Measurements from ENCODE around the gene DCUN1D5. TPM values are rescaled to one million over a fixed set of nuclear protein-coding genes. Genes with fewer than 3 reads are reported as not detected.
A peak's percentile ranks its signal among the peaks of the same experiment; 100 is the strongest.

Gene DCUN1D5
- total and polyA plus RNA-seq, 9 of the 15 experiments (the other 6 are each of a cell fraction or from before 2014, with no cell fraction given): 38.4 to 242 (median 115) TPM

GRCh38 chr11:103091064-103091800, 728 bp downstream of the DCUN1D5 start:
- ATAC-seq: peak; percentile 71
- ChIA-PET POLR2A (interaction anchor here (0.7 to 1.4 kb wide), 6 partner anchors 10 to 32 kb away, joined by 3 to 7 read pairs (median 4); no protein-coding TSS in a partner anchor), CTCF (ENCODE audit: low intra/inter-chr PET ratio) (no interaction called here)
- Histone ChIP-seq H3K27ac (ENCODE audit: extremely low read depth, low read depth, low read length) (peak overlapping the region; percentile 91), H3K9ac (ENCODE audit: insufficient read depth in 1 of 2, low read depth in 2 of 2, low read length in 2 of 2) (peak overlapping the region; percentile 89 to 95), H3K9me3 (replicated peaks; ENCODE audit: control insufficient read depth, insufficient read depth, low read depth, low read length) (no peaks in the 10 kb centered on the region; the same call in 1 of the 2 replicates), H3K4me1 (replicated peaks in 1 of 2; ENCODE audit: control insufficient read depth in 2 of 2, insufficient read depth in 2 of 2, low read length in 2 of 2) (no peaks in the 10 kb centered on the region), H3K36me3 (ENCODE audit: control insufficient read depth, insufficient read depth, low read length) (peaks cover 29% of the 10 kb centered on the region), H2AFZ (ENCODE audit: low read depth, low read length) (peak overlapping the region; percentile 94), H3K27me3 (ENCODE audit: control insufficient read depth in 2 of 2, insufficient read depth in 2 of 2, low read length in 2 of 2) (no peaks in the 10 kb centered on the region; a peak in 1 of 5 replicates), H4K20me1 (replicated peaks; ENCODE audit: control insufficient read depth, insufficient read depth, low read length) (0 out of 2 replicates have a peak, but pooled peaks cover 4% of the 10 kb centered on the region), H3K4me3 (peak overlapping the region; percentile 95), H3K9me1 (ENCODE audit: control insufficient read depth, insufficient read depth, low read length) (no peaks in the 10 kb centered on the region), H3K79me2 (ENCODE audit: control insufficient read depth, insufficient read depth, low read length) (peaks cover 59% of the 10 kb centered on the region), H3K4me2 (ENCODE audit: insufficient read depth, low read length) (peak overlapping the region; percentile 94)
- no peak for FAIRE-seq
- 0% methylated on average over 10 of the region's 26 CpGs for WGBS (ENCODE audit: insufficient coverage, low coverage, missing lambda C conversion rate)
- intact Hi-C loops (cut with micrococcal nuclease): no loop called here
- peak in 3 of 4 experiments; percentile 12 to 78 (median 62) for DNase-seq (ENCODE audit: extremely low read depth in 1 of 4, low spot score in 3 of 4)
- BruUV-seq (replicated peaks): no TSS peak
- in situ Hi-C loops (cut with MboI): no loop called here
- TF ChIP-seq ELF1 (tag; IDR thresholded peaks at IDR 0.05) (peak; percentile 34; the same call in 1 of the 2 replicates), VEZF1 (CRISPR knock-in tag; IDR thresholded peaks at IDR 0.05) (peak; percentile 43), RBM22 (IDR thresholded peaks at IDR 0.05; ENCODE audit: low read depth, low read length, poor library complexity, severe bottlenecking) (no peak), FOXP4 (CRISPR knock-in tag; IDR thresholded peaks at IDR 0.05; ENCODE audit: borderline replicate concordance) (no peak), CCNT2 (IDR thresholded peaks at IDR 0.05; ENCODE audit: borderline replicate concordance, extremely low read depth, insufficient read length, low read depth, low read length) (no peak), EGR1 (conservative IDR thresholded peaks at IDR 0.05) (peak; percentile 57), SAP30 (IDR thresholded peaks at IDR 0.05; ENCODE audit: borderline replicate concordance, insufficient read depth, low read depth, low read length, poor library complexity, severe bottlenecking) (no peak), YY1 (IDR thresholded peaks at IDR 0.05; ENCODE audit: borderline replicate concordance in 1 of 3, control insufficient read depth in 1 of 3, extremely low read depth in 1 of 3, insufficient read depth in 3 of 3, insufficient read length in 1 of 3, insufficient replicate concordance in 2 of 3, low read depth in 1 of 3, low read length in 2 of 3) (peak in 1 of 3 experiments; percentile 16), ZNF695 (CRISPR knock-in tag; IDR thresholded peaks at IDR 0.05) (no peak), RUNX1 (IDR thresholded peaks at IDR 0.05; ENCODE audit: low read depth) (no peak), PRPF4 (IDR thresholded peaks at IDR 0.05; ENCODE audit: insufficient read depth, low read depth, low read length, poor library complexity, severe bottlenecking) (peak; percentile 14), ZC3H4 (CRISPR knock-in tag; IDR thresholded peaks at IDR 0.05; ENCODE audit: borderline replicate concordance) (no peak), EP400 (IDR thresholded peaks at IDR 0.05) (peak; percentile 65; the same call in 1 of the 2 replicates), NONO (IDR thresholded peaks at IDR 0.05; ENCODE audit: low read depth in 2 of 2, low read length in 1 of 2) (no peak), CHD1 (IDR thresholded peaks at IDR 0.05; ENCODE audit: low read length) (peak; percentile 8)
